SK-N-SH (cell line): Measurements from ENCODE around the gene MYL6B. TPM values are rescaled to one million over a fixed set of nuclear protein-coding genes. Genes with fewer than 3 reads are reported as not detected.

Source experiments
- CTCF ChIA-PET: fragments of 300-600, 350-600 bp; formaldehyde crosslinking; extraction: SDS; loops from one replicate; lab custom pipeline; 2021; lab: Yijun Ruan, JAX
- POLR2A ChIA-PET: fragments of 350-600 bp; sonication (Branson Sonifier 250); formaldehyde crosslinking; extraction: SDS; loops from one replicate; lab custom pipeline; 2020; ENCODE audit warnings: antibody characterized with exemption, inconsistent platforms; lab: Yijun Ruan, JAX
- DNase-seq: peaks from one replicate; pipeline ENCODE4 v3.0.0; 2012
- H2AFZ ChIP-seq: fragments of 200-600 bp; sonication (generic); 2 replicates; pipeline ENCODE4 v1.8.1; 2016; ENCODE audit warnings: antibody characterized with exemption, mild to moderate bottlenecking, low read depth
- H3F3A ChIP-seq: fragments of 200-600 bp; sonication (generic); replicated peaks from 2 replicates; pipeline ENCODE3; 2016; ENCODE audit warnings: antibody characterized with exemption, mild to moderate bottlenecking; ENCODE audit not compliant: insufficient read depth
- H3K27ac ChIP-seq, 2 experiments: fragments of 200-500 bp in 1 of 2; fragments of 200-600 bp in 1 of 2; sonication (Bioruptor generic) in 1 of 2; sonication (generic), shearing (Covaris generic) in 1 of 2; 2 replicates each; pipeline versions ENCODE4 v1.5.1 to v1.6.1; 2014 to 2016; ENCODE audit warnings: low read depth in 2 of 2, inconsistent platforms in 1 of 2, low read length in 1 of 2, mild to moderate bottlenecking in 1 of 2, mixed read lengths in 1 of 2
- H3K27me3 ChIP-seq: fragments of 200-600 bp; sonication (generic), shearing (Covaris generic); 2 replicates; pipeline ENCODE4 v1.6.1; 2016; ENCODE audit warnings: mixed run types; ENCODE audit not compliant: insufficient read depth
- H3K36me3 ChIP-seq, 2 experiments: fragments of 200-500 bp in 1 of 2; fragments of 200-600 bp in 1 of 2; sonication (Bioruptor generic) in 1 of 2; sonication (generic) in 1 of 2; replicated peaks in 1 of 2; 2 replicates each; pipeline versions ENCODE3 to v1.5.1; 2014 to 2016; ENCODE audit warnings: low read length in 1 of 2, mild to moderate bottlenecking in 1 of 2; ENCODE audit not compliant: insufficient read depth in 2 of 2, control insufficient read depth in 1 of 2
- H3K4me1 ChIP-seq, 2 experiments: fragments of 200-500 bp in 1 of 2; fragments of 200-600 bp in 1 of 2; sonication (Bioruptor generic) in 1 of 2; sonication (generic), shearing (Covaris generic) in 1 of 2; 2 replicates each; pipeline versions ENCODE4 v1.5.1 to v1.6.1; 2014 to 2016; ENCODE audit warnings: low read depth in 1 of 2, low read length in 1 of 2, mixed run types in 1 of 2; ENCODE audit not compliant: insufficient read depth in 2 of 2, control insufficient read depth in 1 of 2
- H3K4me2 ChIP-seq: fragments of 200-600 bp; sonication (generic), shearing (Covaris generic); 2 replicates; pipeline ENCODE4 v1.6.1; 2017; ENCODE audit warnings: mixed run types
- H3K4me3 ChIP-seq, 2 experiments: fragments of 200-500 bp in 1 of 2; fragments of 200-600 bp in 1 of 2; sonication (Bioruptor generic) in 1 of 2; sonication (generic), shearing (Covaris generic) in 1 of 2; 2 replicates each; pipeline versions ENCODE4 v1.5.1 to v1.8.1; 2014 to 2016; ENCODE audit warnings: low read depth in 2 of 2, inconsistent platforms in 1 of 2, low read length in 1 of 2, mild to moderate bottlenecking in 1 of 2, mixed read lengths in 1 of 2, moderate library complexity in 1 of 2
- H3K79me2 ChIP-seq: fragments of 200-600 bp; sonication (generic); 2 replicates; pipeline ENCODE4 v1.8.1; 2017; ENCODE audit warnings: mild to moderate bottlenecking; ENCODE audit not compliant: insufficient read depth
- H3K9ac ChIP-seq: fragments of 200-600 bp; sonication (generic); 2 replicates; pipeline ENCODE4 v1.6.1; 2017; ENCODE audit warnings: mixed run types
- H3K9me2 ChIP-seq: fragments of 200-600 bp; sonication (generic); 2 replicates; pipeline ENCODE4 v1.6.1; 2017; ENCODE audit warnings: mixed run types
- H3K9me3 ChIP-seq: fragments of 200-600 bp; sonication (generic); 2 replicates; pipeline ENCODE4 v1.6.1; 2017; ENCODE audit warnings: mixed run types, mild to moderate bottlenecking, moderate library complexity
- H4K20me1 ChIP-seq: fragments of 200-600 bp; sonication (generic); 2 replicates; pipeline ENCODE4 v1.6.1; 2017; ENCODE audit warnings: mild to moderate bottlenecking, mixed run types; ENCODE audit not compliant: insufficient read depth
- CTCF ChIP-seq: fragments of 200-600 bp; sonication (generic); IDR thresholded peaks from 2 replicates; pipeline ENCODE4 v1.6.1; 2017; ENCODE audit warnings: antibody characterized with exemption, mild to moderate bottlenecking, moderate library complexity
- EZH2phosphoT487 ChIP-seq: fragments of 200-600 bp; sonication (generic); IDR thresholded peaks from 2 replicates; pipeline ENCODE4 v1.6.1; 2017; ENCODE audit warnings: low read depth, mixed run types, mild to moderate bottlenecking, antibody characterized with exemption, moderate library complexity, borderline replicate concordance
- FOSL2 ChIP-seq: IDR thresholded peaks from 2 replicates; pipeline ENCODE4 v1.4.0; 2012; ENCODE audit warnings: low read depth, mild to moderate bottlenecking, moderate library complexity, borderline replicate concordance
- GABPA ChIP-seq: IDR thresholded peaks from 2 replicates; pipeline ENCODE4 v1.4.0; 2012; ENCODE audit warnings: low read depth, mild to moderate bottlenecking
- JUND ChIP-seq: IDR thresholded peaks from 2 replicates; pipeline ENCODE4 v1.4.0; 2012
- MAX ChIP-seq: IDR thresholded peaks from 2 replicates; pipeline ENCODE4 v1.4.0; 2012; ENCODE audit warnings: low read depth
- MXI1 ChIP-seq: IDR thresholded peaks from 2 replicates; pipeline ENCODE4 v1.6.1; 2012; ENCODE audit warnings: mild to moderate bottlenecking, low read depth, low read length, improper control_type of control experiment
- RAD21 ChIP-seq: IDR thresholded peaks from 2 replicates; pipeline ENCODE4 v1.6.1; 2012; ENCODE audit warnings: mild to moderate bottlenecking, low read length
- RCOR1 ChIP-seq: fragments of 150-350 bp; IDR thresholded peaks from 2 replicates; pipeline ENCODE4 v1.6.1; 2017; ENCODE audit warnings: antibody characterized with exemption, low read length
- SIN3A ChIP-seq: IDR thresholded peaks from 2 replicates; pipeline ENCODE4 v1.6.1; 2012; ENCODE audit warnings: low read depth, mild to moderate bottlenecking, low read length, moderate library complexity, borderline replicate concordance
- SMC3 ChIP-seq: IDR thresholded peaks from 2 replicates; pipeline ENCODE4 v1.6.1; 2012; ENCODE audit warnings: low read depth, low read length, improper control_type of control experiment
- TCF12 ChIP-seq: IDR thresholded peaks from 2 replicates; pipeline ENCODE4 v1.4.0; 2012
- TEAD4 ChIP-seq: IDR thresholded peaks from 2 replicates; pipeline ENCODE4 v1.4.0; 2012; ENCODE audit warnings: mild to moderate bottlenecking, borderline replicate concordance; ENCODE audit not compliant: insufficient read depth
- USF1 ChIP-seq: IDR thresholded peaks from 2 replicates; pipeline ENCODE4 v1.4.0; 2012; ENCODE audit warnings: low read depth, borderline replicate concordance
- WGBS: methylation state at CpG from one replicate; pipeline ENCODE4 v1.1.6; 2017; ENCODE audit warnings: low lambda C conversion rate; 5-methylcytosine and 5-hydroxymethylcytosine counted together
- polyA plus RNA-seq, 3 experiments: library from polyadenylated mRNA; depleted of rRNA; stranded (reverse); fragments of >200 nt; gene quantifications; 2 replicates each; pipeline ENCODE4 v1.2.3, GENCODE V29; 2012

The MYL6B gene
- polyA plus RNA-seq, 1 of the 3 experiments (the other 2 are of a cell fraction), result 234 TPM

- Histone ChIP-seq H3K27ac (peak overlapping the region; percentile 90 to 93), H3K9me3 (no peaks in the 10 kb centered on the region), H3F3A (peaks cover 30% of the 10 kb centered on the region), H3K4me3 (peak overlapping the region; percentile 79 to 89), H3K9me2 (no peaks in the 10 kb centered on the region), H3K36me3 (peaks cover 10 to 25% of the 10 kb centered on the region in 2 experiments), H3K4me2 (peak overlapping the region; percentile 93), H3K27me3 (no peaks in the 10 kb centered on the region), H3K4me1 (peaks cover 18 to 20% of the 10 kb centered on the region in 2 experiments; a peak in 3 of 4 replicates), H2AFZ (no peak overlapping the region), H3K79me2 (peaks cover 52% of the 10 kb centered on the region), H3K9ac (peak overlapping the region; percentile 72; the same call in 1 of the 2 replicates), H4K20me1 (peaks cover 3% of the 10 kb centered on the region; the same call in 1 of the 2 replicates)
- ChIA-PET POLR2A (interaction anchor here (1.0 to 1.9 kb wide), 5 partner anchors 9 to 102 kb away, joined by 3 to 7 read pairs (median 4); partner anchors contain the start of genes ESYT1 and RNF41), CTCF (interaction anchor here (0.6 to 16.0 kb wide), 25 partner anchors 8 to 232 kb away, joined by 3 to 272 read pairs (median 4); partner anchors contain the start of genes ANKRD52, ESYT1, MYL6 and MYL6B)
- TF ChIP-seq TCF12 (0 out of 2 replicates have a peak, but pooled peaks have one; percentile 5), GABPA (0 out of 2 replicates have a peak, but pooled peaks have one; percentile 35), TEAD4 (no peak), SMC3 (peak; percentile 51), FOSL2 (no peak), MAX (peak; percentile 97), SIN3A (peak; percentile 75; the same call in 1 of the 2 replicates), CTCF (peak; percentile 78), RCOR1 (peak; percentile 49; the same call in 1 of the 2 replicates), EZH2phosphoT487 (no peak), MXI1 (peak; percentile 99), JUND (no peak), USF1 (peak; percentile 77; the same call in 1 of the 2 replicates), RAD21 (peak; percentile 86)
- DNase-seq, result peak; percentile 85
- 2% methylated on average over 2 of the region's 2 CpGs for WGBS
These were observed 33.0 kb upstream of the MYL6B start for GRCh38 chr12:56119361-56119796.
